Prostate gland (tissue), 2 donors: ENCODE data around the gene FLYWCH1.

ENCODE experiments used
- POLR2A ChIP-seq: fragments of 450-650 bp; IDR thresholded peaks from one replicate; pipeline ENCODE4 v1.6.1; 2016; ENCODE audit warnings: antibody characterized with exemption, mild to moderate bottlenecking
- POLR2AphosphoS5 ChIP-seq: sonication (generic); formaldehyde crosslinking; IDR thresholded peaks from one replicate; pipeline ENCODE4 v1.6.1; 2017; ENCODE audit warnings: antibody characterized with exemption
- TF ChIP-seq, protein P1 (sequence below), 4 experiments: fragments of 200-600 bp in 2 of 4; fragments of 450-650 bp in 2 of 4; sonication (generic) in 2 of 4; IDR thresholded peaks; 1 replicate in 3 of 4; 2 replicates in 1 of 4; pipeline ENCODE4 v1.5.1; 2016 to 2019; ENCODE audit warnings: antibody characterized with exemption in 4 of 4, mild to moderate bottlenecking in 2 of 4, moderate library complexity in 2 of 4

DNA sequence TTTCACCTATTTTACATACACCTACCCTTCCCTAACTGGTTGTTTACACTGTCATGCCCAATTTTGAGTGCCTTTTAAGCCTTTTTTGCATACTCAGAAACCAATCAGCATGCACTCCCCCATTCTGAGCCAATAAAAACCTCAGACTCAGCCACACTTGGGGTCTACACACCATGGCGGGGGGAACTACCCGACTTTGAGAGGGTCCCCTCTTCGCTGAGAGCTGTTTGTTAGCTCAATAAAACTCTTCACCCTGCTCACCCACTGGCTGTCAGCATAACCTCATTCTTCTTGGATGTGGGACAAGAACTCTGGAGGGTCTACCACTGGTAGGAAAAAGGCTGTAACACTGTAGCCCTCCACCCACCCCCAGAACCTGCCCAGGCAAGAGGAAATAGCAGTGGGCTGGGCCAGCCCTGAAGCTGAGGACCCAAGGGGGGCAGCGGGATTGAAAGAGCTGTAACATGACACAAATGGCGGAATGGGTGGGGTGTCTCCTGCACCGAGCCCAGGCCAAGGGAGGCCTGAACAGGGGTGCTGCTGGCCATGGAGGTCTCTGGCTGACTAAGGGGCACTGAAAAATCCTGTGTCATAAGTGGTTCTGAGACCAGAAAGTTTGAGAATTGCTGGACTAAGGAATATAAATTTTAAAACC, 31.8 kb upstream of the FLYWCH1 start:
- TF ChIP-seq POLR2AphosphoS5: no peak
- TF ChIP-seq POLR2A: no peak
- TF ChIP-seq, protein P1, sequence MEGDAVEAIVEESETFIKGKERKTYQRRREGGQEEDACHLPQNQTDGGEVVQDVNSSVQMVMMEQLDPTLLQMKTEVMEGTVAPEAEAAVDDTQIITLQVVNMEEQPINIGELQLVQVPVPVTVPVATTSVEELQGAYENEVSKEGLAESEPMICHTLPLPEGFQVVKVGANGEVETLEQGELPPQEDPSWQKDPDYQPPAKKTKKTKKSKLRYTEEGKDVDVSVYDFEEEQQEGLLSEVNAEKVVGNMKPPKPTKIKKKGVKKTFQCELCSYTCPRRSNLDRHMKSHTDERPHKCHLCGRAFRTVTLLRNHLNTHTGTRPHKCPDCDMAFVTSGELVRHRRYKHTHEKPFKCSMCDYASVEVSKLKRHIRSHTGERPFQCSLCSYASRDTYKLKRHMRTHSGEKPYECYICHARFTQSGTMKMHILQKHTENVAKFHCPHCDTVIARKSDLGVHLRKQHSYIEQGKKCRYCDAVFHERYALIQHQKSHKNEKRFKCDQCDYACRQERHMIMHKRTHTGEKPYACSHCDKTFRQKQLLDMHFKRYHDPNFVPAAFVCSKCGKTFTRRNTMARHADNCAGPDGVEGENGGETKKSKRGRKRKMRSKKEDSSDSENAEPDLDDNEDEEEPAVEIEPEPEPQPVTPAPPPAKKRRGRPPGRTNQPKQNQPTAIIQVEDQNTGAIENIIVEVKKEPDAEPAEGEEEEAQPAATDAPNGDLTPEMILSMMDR (IDR thresholded peaks at IDR 0.05): no peak
